DOHH2 (cell line): ENCODE data around the gene CDKL5.

Experiments used
- H3F3A ChIP-seq: fragments of 200-600 bp; sonication (generic), shearing (Covaris generic); 2 replicates; pipeline ENCODE4 v1.6.0; 2016; ENCODE audit warnings: antibody characterized with exemption, mild to moderate bottlenecking; ENCODE audit not compliant: control insufficient read depth, insufficient read depth
- H3K27ac ChIP-seq: fragments of 200-600 bp; sonication (generic); 2 replicates; pipeline ENCODE4 v1.5.1; 2014; ENCODE audit warnings: low read depth, mild to moderate bottlenecking, low read length, moderate library complexity
- H3K27me3 ChIP-seq: fragments of 200-600 bp; sonication (generic); 2 replicates; pipeline ENCODE4 v1.6.1; 2014; ENCODE audit warnings: mild to moderate bottlenecking, low read length, mixed read lengths; ENCODE audit not compliant: control insufficient read depth
- H3K36me3 ChIP-seq: fragments of 200-600 bp; sonication (generic); 2 replicates; pipeline ENCODE4 v1.6.1; 2014; ENCODE audit warnings: mild to moderate bottlenecking, low read length, moderate library complexity, mixed read lengths; ENCODE audit not compliant: control insufficient read depth
- H3K4me1 ChIP-seq: fragments of 200-600 bp; sonication (generic); 2 replicates; pipeline ENCODE4 v1.6.1; 2014; ENCODE audit warnings: mild to moderate bottlenecking, low read length, mixed read lengths; ENCODE audit not compliant: control insufficient read depth
- H3K4me2 ChIP-seq: fragments of 200-600 bp; sonication (generic); 2 replicates; pipeline ENCODE4 v1.6.0; 2014; ENCODE audit warnings: mild to moderate bottlenecking, low read length, moderate library complexity
- H3K4me3 ChIP-seq: fragments of 200-600 bp; sonication (generic); 2 replicates; pipeline ENCODE4 v1.5.1; 2014; ENCODE audit warnings: mild to moderate bottlenecking, low read length, mixed read lengths
- H3K79me2 ChIP-seq: fragments of 200-600 bp; sonication (generic); 2 replicates; pipeline ENCODE4 v1.6.1; 2014; ENCODE audit warnings: mild to moderate bottlenecking, low read length, mixed read lengths; ENCODE audit not compliant: control insufficient read depth
- H3K9me2 ChIP-seq: fragments of 200-600 bp; sonication (generic); replicated peaks from 2 replicates; pipeline ENCODE4 v1.6.1; 2014; ENCODE audit warnings: mild to moderate bottlenecking, low read length, mixed read lengths; ENCODE audit not compliant: control insufficient read depth
- H3K9me3 ChIP-seq: fragments of 200-600 bp; sonication (generic); 2 replicates; pipeline ENCODE4 v1.6.1; 2014; ENCODE audit warnings: antibody characterized with exemption, low read length, mixed read lengths; ENCODE audit not compliant: control insufficient read depth, insufficient read depth
- H4K20me1 ChIP-seq: fragments of 200-600 bp; sonication (generic); 2 replicates; pipeline ENCODE4 v1.6.0; 2014; ENCODE audit warnings: low read depth, mild to moderate bottlenecking, antibody characterized with exemption, low read length, moderate library complexity; ENCODE audit not compliant: control insufficient read depth, insufficient read depth
- EZH2phosphoT487 ChIP-seq: fragments of 200-600 bp; sonication (generic); IDR thresholded peaks from 2 replicates; pipeline ENCODE4 v1.6.1; 2017; ENCODE audit warnings: borderline replicate concordance, mild to moderate bottlenecking, antibody characterized with exemption, low read length, moderate library complexity, mixed read lengths
- TF ChIP-seq, protein P1 (sequence below): fragments of 200-600 bp; sonication (generic); IDR thresholded peaks from one replicate; pipeline ENCODE4 v1.5.1; 2014; ENCODE audit warnings: antibody characterized with exemption, mild to moderate bottlenecking, low read depth, low read length; ENCODE audit not compliant: poor library complexity, severe bottlenecking

Gene CDKL5

DNA sequence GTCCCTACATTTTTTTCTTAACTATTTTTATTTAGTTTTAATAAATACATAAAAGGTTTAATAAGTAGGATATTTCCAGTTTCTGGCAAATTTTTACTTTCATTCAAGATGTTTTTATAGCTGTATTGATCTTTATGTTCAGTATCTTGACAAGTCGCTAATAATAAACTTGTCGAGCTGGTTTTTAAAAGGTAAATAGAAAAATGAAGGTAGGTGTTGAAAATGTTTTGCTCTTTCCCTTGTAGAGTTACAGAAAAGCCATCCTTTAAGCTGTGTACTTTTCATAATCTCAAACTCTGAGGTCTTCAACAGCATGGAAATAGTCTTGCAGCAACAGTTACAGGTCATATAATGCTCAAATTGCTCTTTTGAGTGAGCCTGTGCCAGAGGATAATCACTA is 193.9 kb downstream of the CDKL5 start:
- no peaks in the 10 kb centered on the region for H3K9me2 ChIP-seq
- H3K27me3 ChIP-seq: no peaks in the 10 kb centered on the region
- no peak overlapping the region for H3K4me3 ChIP-seq
- no peak overlapping the region for H3K4me2 ChIP-seq
- no peaks in the 10 kb centered on the region for H3K9me3 ChIP-seq
- H4K20me1 ChIP-seq: no peaks in the 10 kb centered on the region
- TF ChIP-seq, protein P1, sequence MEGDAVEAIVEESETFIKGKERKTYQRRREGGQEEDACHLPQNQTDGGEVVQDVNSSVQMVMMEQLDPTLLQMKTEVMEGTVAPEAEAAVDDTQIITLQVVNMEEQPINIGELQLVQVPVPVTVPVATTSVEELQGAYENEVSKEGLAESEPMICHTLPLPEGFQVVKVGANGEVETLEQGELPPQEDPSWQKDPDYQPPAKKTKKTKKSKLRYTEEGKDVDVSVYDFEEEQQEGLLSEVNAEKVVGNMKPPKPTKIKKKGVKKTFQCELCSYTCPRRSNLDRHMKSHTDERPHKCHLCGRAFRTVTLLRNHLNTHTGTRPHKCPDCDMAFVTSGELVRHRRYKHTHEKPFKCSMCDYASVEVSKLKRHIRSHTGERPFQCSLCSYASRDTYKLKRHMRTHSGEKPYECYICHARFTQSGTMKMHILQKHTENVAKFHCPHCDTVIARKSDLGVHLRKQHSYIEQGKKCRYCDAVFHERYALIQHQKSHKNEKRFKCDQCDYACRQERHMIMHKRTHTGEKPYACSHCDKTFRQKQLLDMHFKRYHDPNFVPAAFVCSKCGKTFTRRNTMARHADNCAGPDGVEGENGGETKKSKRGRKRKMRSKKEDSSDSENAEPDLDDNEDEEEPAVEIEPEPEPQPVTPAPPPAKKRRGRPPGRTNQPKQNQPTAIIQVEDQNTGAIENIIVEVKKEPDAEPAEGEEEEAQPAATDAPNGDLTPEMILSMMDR: no peak
- no peak for TF ChIP-seq EZH2phosphoT487
- H3K79me2 ChIP-seq: no peaks in the 10 kb centered on the region
- no peaks in the 10 kb centered on the region for H3K36me3 ChIP-seq
- H3K27ac ChIP-seq: no peak overlapping the region
- H3F3A ChIP-seq: no peaks in the 10 kb centered on the region
- no peaks in the 10 kb centered on the region for H3K4me1 ChIP-seq

DNA sequence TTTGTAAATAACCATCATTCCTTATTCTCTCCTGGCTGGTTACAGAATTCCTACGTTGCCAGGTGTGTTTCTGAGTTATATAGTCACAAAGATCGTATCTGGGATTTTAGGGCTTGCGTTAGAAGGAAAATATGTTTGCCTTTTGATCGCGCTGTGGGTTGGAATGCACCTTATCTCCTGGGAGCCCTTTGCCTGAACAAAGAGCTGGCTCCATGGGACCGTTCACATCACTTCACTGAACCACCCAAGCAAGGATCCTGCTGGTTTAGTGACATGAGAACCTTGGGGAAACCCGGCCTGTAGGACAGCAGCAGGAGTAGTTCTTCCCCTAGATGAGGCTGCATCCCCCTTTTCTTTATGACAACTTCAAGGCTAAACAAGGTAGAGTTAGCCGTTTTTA is 194.9 kb downstream of the CDKL5 start:
- Histone ChIP-seq H3K9me3 (no peaks in the 10 kb centered on the region), H3K4me2 (no peak overlapping the region), H3F3A (no peaks in the 10 kb centered on the region), H3K27me3 (no peaks in the 10 kb centered on the region), H3K4me3 (no peak overlapping the region), H3K27ac (no peak overlapping the region), H3K4me1 (no peaks in the 10 kb centered on the region), H4K20me1 (no peaks in the 10 kb centered on the region), H3K9me2 (no peaks in the 10 kb centered on the region), H3K79me2 (no peaks in the 10 kb centered on the region), H3K36me3 (no peaks in the 10 kb centered on the region)
- TF ChIP-seq EZH2phosphoT487: no peak
- TF ChIP-seq, protein P1: no peak

DNA sequence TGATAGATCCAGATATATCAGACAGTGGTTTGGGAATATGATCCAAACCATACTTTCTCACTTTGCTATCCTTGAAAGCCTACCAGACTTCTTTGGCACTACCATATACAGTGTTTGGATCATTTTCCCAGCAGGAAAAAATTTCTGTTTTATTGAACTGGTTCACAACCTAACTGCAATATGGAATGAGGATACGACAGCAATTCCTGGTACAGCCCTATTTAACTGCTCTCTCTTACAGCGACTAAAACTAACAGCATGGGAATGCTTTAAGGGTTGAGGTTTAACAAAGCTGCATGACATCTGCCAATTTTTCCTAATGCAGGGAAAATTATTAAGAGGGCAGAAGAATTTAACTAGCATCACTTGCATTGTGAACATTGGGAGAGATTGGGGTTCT is 199.2 kb downstream of the CDKL5 start:
- no peaks in the 10 kb centered on the region for H3K36me3 ChIP-seq
- no peaks in the 10 kb centered on the region for H3K9me2 ChIP-seq
- no peak overlapping the region for H3K4me2 ChIP-seq
- H3K79me2 ChIP-seq: no peaks in the 10 kb centered on the region
- H3K4me3 ChIP-seq: no peak overlapping the region
- no peaks in the 10 kb centered on the region for H4K20me1 ChIP-seq
- H3K4me1 ChIP-seq: no peaks in the 10 kb centered on the region
- H3K27ac ChIP-seq: no peak overlapping the region
- no peaks in the 10 kb centered on the region for H3K27me3 ChIP-seq
- no peaks in the 10 kb centered on the region for H3K9me3 ChIP-seq
- no peaks in the 10 kb centered on the region for H3F3A ChIP-seq
- TF ChIP-seq, protein P1: no peak
- TF ChIP-seq EZH2phosphoT487: no peak

DNA sequence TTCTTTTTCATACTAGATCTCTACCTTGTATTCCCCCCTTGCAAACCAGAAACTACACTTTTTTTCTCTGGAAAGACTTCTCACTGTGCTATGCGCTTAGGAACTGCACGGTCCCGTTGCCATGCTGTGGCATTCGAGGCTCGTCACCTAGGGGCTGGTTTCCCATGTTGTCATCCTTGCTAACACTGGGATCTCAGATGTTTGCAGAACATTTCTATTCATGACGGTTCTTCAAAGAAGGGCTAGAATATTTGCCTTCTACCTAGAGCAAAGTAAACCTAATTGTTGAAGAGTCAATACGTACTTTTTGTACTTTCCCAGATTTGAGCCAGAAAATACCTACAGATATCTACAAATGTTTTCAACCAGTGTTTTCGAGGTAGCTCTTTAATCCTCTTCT is 205.5 kb downstream of the CDKL5 start:
- no peaks in the 10 kb centered on the region for H3K9me3 ChIP-seq
- no peaks in the 10 kb centered on the region for H3K36me3 ChIP-seq
- H3K9me2 ChIP-seq: no peaks in the 10 kb centered on the region
- H3F3A ChIP-seq: no peaks in the 10 kb centered on the region
- no peaks in the 10 kb centered on the region for H3K79me2 ChIP-seq
- H3K4me3 ChIP-seq: no peak overlapping the region
- H3K27ac ChIP-seq: no peak overlapping the region
- no peak overlapping the region for H3K4me2 ChIP-seq
- TF ChIP-seq, protein P1: no peak
- TF ChIP-seq EZH2phosphoT487: no peak
- H3K27me3 ChIP-seq: no peaks in the 10 kb centered on the region
- no peaks in the 10 kb centered on the region for H4K20me1 ChIP-seq
- no peaks in the 10 kb centered on the region for H3K4me1 ChIP-seq
